Fibroblast of lung (primary cell): ENCODE results near the gene DLGAP4. TPM values are rescaled to one million over a fixed set of nuclear protein-coding genes. Genes with fewer than 3 reads are reported as not detected.

ENCODE experiments used
- DNase-seq, 2 donors: peaks; one replicate each; pipeline versions ENCODE4 v3.0.0 to v3.0.0-alpha.2; 2010; ENCODE audit warnings: low read depth in 2 of 2
- H2AFZ ChIP-seq: 2 replicates; pipeline ENCODE4 v1.5.1; 2012; ENCODE audit warnings: low read length, control low read depth, inconsistent platforms
- H3K27ac ChIP-seq: 2 replicates; pipeline ENCODE4 v1.5.1; 2011; ENCODE audit warnings: low read length, control low read depth; ENCODE audit not compliant: insufficient read depth
- H3K27me3 ChIP-seq: 2 replicates; pipeline ENCODE4 v1.5.1; 2011; ENCODE audit warnings: mild to moderate bottlenecking, low read length; ENCODE audit not compliant: control insufficient read depth, insufficient read depth
- H3K36me3 ChIP-seq: 2 replicates; pipeline ENCODE4 v1.5.1; 2011; ENCODE audit warnings: low read length; ENCODE audit not compliant: control insufficient read depth, insufficient read depth
- H3K4me1 ChIP-seq: 2 replicates; pipeline ENCODE4 v1.5.1; 2011; ENCODE audit warnings: low read length; ENCODE audit not compliant: control insufficient read depth, insufficient read depth; ENCODE audit errors: extremely low read depth
- H3K4me2 ChIP-seq: 2 replicates; pipeline ENCODE4 v1.5.1; 2011; ENCODE audit warnings: low read length, control low read depth; ENCODE audit not compliant: insufficient read depth; ENCODE audit errors: extremely low read depth
- H3K4me3 ChIP-seq, 4 experiments: fragments of 200-600 bp in 1 of 4; sonication (generic) in 1 of 4; replicated peaks in 1 of 4; 2 replicates each; pipeline ENCODE4 v1.5.1; 2011 to 2016; ENCODE audit warnings: low read length in 4 of 4, low read depth in 3 of 4, mild to moderate bottlenecking in 3 of 4, control low read depth in 2 of 4, inconsistent platforms in 1 of 4, mixed read lengths in 1 of 4; ENCODE audit not compliant: insufficient read depth in 1 of 4; ENCODE audit errors: control extremely low read depth in 1 of 4
- H3K79me2 ChIP-seq: 2 replicates; pipeline ENCODE4 v1.5.1; 2012; ENCODE audit warnings: mild to moderate bottlenecking, low read length, inconsistent platforms; ENCODE audit not compliant: control insufficient read depth, insufficient read depth
- H3K9ac ChIP-seq: 2 replicates; pipeline ENCODE4 v1.5.1; 2011; ENCODE audit warnings: mild to moderate bottlenecking, low read length, control low read depth; ENCODE audit not compliant: insufficient read depth
- H3K9me3 ChIP-seq: 2 replicates; pipeline ENCODE4 v1.5.1; 2012; ENCODE audit warnings: low read depth, low read length; ENCODE audit not compliant: control insufficient read depth, insufficient read depth
- H4K20me1 ChIP-seq: 2 replicates; pipeline ENCODE4 v1.5.1; 2011; ENCODE audit warnings: low read length; ENCODE audit not compliant: control insufficient read depth, insufficient read depth; ENCODE audit errors: extremely low read depth
- CTCF ChIP-seq, 2 donors: IDR thresholded peaks in 1 of 2; conservative IDR thresholded peaks in 1 of 2; 1 replicate in 1 of 2; 2 replicates in 1 of 2; pipeline ENCODE4 v1.5.1; 2011 to 2012; ENCODE audit warnings: low read length in 2 of 2, control low read depth in 1 of 2, inconsistent platforms in 1 of 2, low read depth in 1 of 2, mild to moderate bottlenecking in 1 of 2
- EZH2 ChIP-seq: IDR thresholded peaks from 2 replicates; pipeline ENCODE4 v1.5.1; 2012; ENCODE audit warnings: low read length, control low read depth, mild to moderate bottlenecking; ENCODE audit errors: missing control alignments
- polyA plus RNA-seq, 2 donors: library from polyadenylated mRNA; depleted of rRNA in 1 of 2; stranded (reverse) in 1 of 2; unstranded in 1 of 2; fragments of >200 nt; gene quantifications; 2 replicates each; pipeline ENCODE4 v1.2.1, GENCODE V29; 2011 to 2012; ENCODE audit warnings: missing spikeins in 1 of 2
- total RNA-seq: library from RNA; depleted of rRNA; stranded (reverse); fragments of >200 nt; gene quantifications from 2 replicates; pipeline ENCODE4 v1.2.1, GENCODE V29; 2014

DLGAP4 gene
- total and polyA plus RNA-seq, 2 donors (not counting 1 experiment from before 2014, with no cell fraction given), result 25.9 to 26.9 TPM

- peak in 1 of 2 donors; percentile 59 for DNase-seq
- Histone ChIP-seq H4K20me1 (no peaks in the 10 kb centered on the region), H3K79me2 (peaks cover 34% of the 10 kb centered on the region), H3K4me1 (peaks cover 3% of the 10 kb centered on the region), H3K36me3 (peaks cover 31% of the 10 kb centered on the region), H3K4me3 (no peak overlapping the region), H3K9ac (no peak overlapping the region), H3K27me3 (no peaks in the 10 kb centered on the region), H3K9me3 (no peaks in the 10 kb centered on the region), H3K4me2 (no peak overlapping the region), H3K27ac (no peak overlapping the region), H2AFZ (no peak overlapping the region)
- TF ChIP-seq CTCF (conservative IDR thresholded peaks at IDR 0.05 in 1 of 2, IDR thresholded peaks at IDR 0.05 in 1 of 2; ENCODE audit: low read depth in 1 of 2, low read length in 2 of 2) (no peak), EZH2 (no peak)
Observed at GRCh38 chr20:36499723-36500501, 193.8 kb downstream of the DLGAP4 start.

GRCh38 chr20:36501367-36502006 is 195.3 kb downstream of the DLGAP4 start:
- Histone ChIP-seq H3K27ac (no peak overlapping the region), H3K4me1 (peaks cover 3% of the 10 kb centered on the region), H3K36me3 (peaks cover 26% of the 10 kb centered on the region), H3K27me3 (no peaks in the 10 kb centered on the region), H3K9me3 (no peaks in the 10 kb centered on the region), H3K4me2 (no peak overlapping the region), H3K9ac (no peak overlapping the region), H3K79me2 (peaks cover 20% of the 10 kb centered on the region), H4K20me1 (no peaks in the 10 kb centered on the region), H3K4me3 (no peak overlapping the region), H2AFZ (no peak overlapping the region)
- TF ChIP-seq EZH2 (no peak), CTCF (conservative IDR thresholded peaks at IDR 0.05 in 1 of 2, IDR thresholded peaks at IDR 0.05 in 1 of 2; ENCODE audit: low read depth in 1 of 2, low read length in 2 of 2) (no peak)
- DNase-seq, result no peak

GRCh38 chr20:36504295-36504694 is 198.2 kb downstream of the DLGAP4 start:
- Histone ChIP-seq H3K9ac (no peak overlapping the region), H4K20me1 (no peaks in the 10 kb centered on the region), H3K27ac (no peak overlapping the region), H3K4me1 (peaks cover 3% of the 10 kb centered on the region), H3K36me3 (peaks cover 17% of the 10 kb centered on the region), H3K4me3 (no peak overlapping the region), H3K79me2 (peaks cover 18% of the 10 kb centered on the region), H3K4me2 (no peak overlapping the region), H2AFZ (no peak overlapping the region), H3K9me3 (no peaks in the 10 kb centered on the region), H3K27me3 (no peaks in the 10 kb centered on the region)
- no peak for DNase-seq
- TF ChIP-seq CTCF (conservative IDR thresholded peaks at IDR 0.05 in 1 of 2, IDR thresholded peaks at IDR 0.05 in 1 of 2; ENCODE audit: low read depth in 1 of 2, low read length in 2 of 2) (no peak), EZH2 (no peak)
